ENCODE data around the gene IL1RAP. TPM values are rescaled to one million over a fixed set of nuclear protein-coding genes. Genes with fewer than 3 reads are reported as not detected.
A peak's percentile ranks its signal among the peaks of the same experiment; 100 is the strongest.

The IL1RAP gene
- total RNA-seq, 2 experiments from 2014 or later, result 13.7 to 14.7 TPM

- Mint-ChIP-seq H3K36me3 (ENCODE audit: low read depth) (no peaks in the 10 kb centered on the region), H3K9me3 (no peaks in the 10 kb centered on the region), H3K4me3 (no peak overlapping the region), H3K4me1 (ENCODE audit: low read depth) (peaks cover 22% of the 10 kb centered on the region), H3K27ac (peak overlapping the region; percentile 1), H3K27me3 (no peaks in the 10 kb centered on the region)
- TF ChIP-seq CTCF (IDR thresholded peaks at IDR 0.05), result no peak
- DNase-seq (peak in 4 of 14 experiments; percentile 23 to 68 (median 44)), ATAC-seq (ENCODE audit: poor library complexity) (peak; percentile 67)
- Histone ChIP-seq H3K27me3 (ENCODE audit: control insufficient read depth in 1 of 2, insufficient read depth in 2 of 2, low read length in 2 of 2) (no peaks in the 10 kb centered on the region), H3K36me3 (ENCODE audit: insufficient read depth, low read length) (no peaks in the 10 kb centered on the region), H3K4me3 (ENCODE audit: low read length) (peak overlapping the region; percentile 3), H3K4me1 (ENCODE audit: insufficient read depth, low read length) (peaks cover 10% of the 10 kb centered on the region), H3K9me3 (ENCODE audit: control insufficient read depth in 1 of 2, insufficient read depth in 1 of 2, low read length in 2 of 2) (no peaks in the 10 kb centered on the region), H3K27ac (ENCODE audit: low read depth in 1 of 2, low read length in 2 of 2) (no peak overlapping the region)
- CTCF ChIA-PET, result interaction anchor here (1.4 kb wide), 1 partner anchor 19 kb away, joined by 3 read pairs; no protein-coding TSS in a partner anchor
- intact Hi-C loops (cut with DNase I, micrococcal nuclease), result no loop called here
- POLR2A ChIA-PET, result no interaction called here
Observed at GRCh38 chr3:190585805-190586630, 72.1 kb downstream of the IL1RAP start.

GRCh38 chr3:190586631-190587011, 72.7 kb downstream of the IL1RAP start:
- H3K9me3 Mint-ChIP-seq, result no peaks in the 10 kb centered on the region
- intact Hi-C loops (cut with DNase I, micrococcal nuclease), result no loop called here
- no peaks in the 10 kb centered on the region for H3K36me3 Mint-ChIP-seq (ENCODE audit: low read depth)
- CTCF ChIA-PET, result interaction anchor here (0.6 to 1.4 kb wide), 2 partner anchors 19 to 57 kb away, joined by 3 read pairs; no protein-coding TSS in a partner anchor
- no peaks in the 10 kb centered on the region for H3K9me3 ChIP-seq (ENCODE audit: control insufficient read depth in 1 of 2, insufficient read depth in 1 of 2, low read length in 2 of 2)
- H3K4me1 Mint-ChIP-seq (ENCODE audit: low read depth), result peaks cover 22% of the 10 kb centered on the region
- H3K27ac ChIP-seq (ENCODE audit: low read depth in 1 of 2, low read length in 2 of 2), result no peak overlapping the region
- DNase-seq (peak in 4 of 14 experiments; percentile 6 to 49 (median 21)), ATAC-seq (ENCODE audit: poor library complexity) (peak; percentile 32)
- H3K27me3 ChIP-seq (ENCODE audit: control insufficient read depth in 1 of 2, insufficient read depth in 2 of 2, low read length in 2 of 2), result no peaks in the 10 kb centered on the region
- TF ChIP-seq CTCF (IDR thresholded peaks at IDR 0.05), result no peak
- H3K4me3 Mint-ChIP-seq, result no peak overlapping the region
- H3K27me3 Mint-ChIP-seq, result no peaks in the 10 kb centered on the region
- H3K27ac Mint-ChIP-seq, result peak overlapping the region; percentile 1
- H3K36me3 ChIP-seq (ENCODE audit: insufficient read depth, low read length), result no peaks in the 10 kb centered on the region
- POLR2A ChIA-PET, result no interaction called here
- H3K4me3 ChIP-seq (ENCODE audit: low read length), result peak overlapping the region; percentile 3
- H3K4me1 ChIP-seq (ENCODE audit: insufficient read depth, low read length), result peaks cover 10% of the 10 kb centered on the region

- Histone ChIP-seq H3K27me3 (ENCODE audit: control insufficient read depth in 1 of 2, insufficient read depth in 2 of 2, low read length in 2 of 2) (no peaks in the 10 kb centered on the region), H3K36me3 (ENCODE audit: insufficient read depth, low read length) (no peaks in the 10 kb centered on the region), H3K9me3 (ENCODE audit: control insufficient read depth in 1 of 2, insufficient read depth in 1 of 2, low read length in 2 of 2) (no peaks in the 10 kb centered on the region), H3K4me1 (ENCODE audit: insufficient read depth, low read length) (peaks cover 10% of the 10 kb centered on the region), H3K27ac (ENCODE audit: low read depth in 1 of 2, low read length in 2 of 2) (no peak overlapping the region), H3K4me3 (ENCODE audit: low read length) (no peak overlapping the region)
- Mint-ChIP-seq H3K27me3 (no peaks in the 10 kb centered on the region), H3K27ac (no peak overlapping the region), H3K4me1 (ENCODE audit: low read depth) (peaks cover 22% of the 10 kb centered on the region), H3K4me3 (no peak overlapping the region), H3K36me3 (ENCODE audit: low read depth) (no peaks in the 10 kb centered on the region), H3K9me3 (no peaks in the 10 kb centered on the region)
- intact Hi-C loops (cut with DNase I, micrococcal nuclease), result no loop called here
- ATAC-seq (ENCODE audit: poor library complexity) (no peak), DNase-seq (no peak)
- ChIA-PET POLR2A (no interaction called here), CTCF (no interaction called here)
- TF ChIP-seq CTCF (IDR thresholded peaks at IDR 0.05), result no peak
Observed at GRCh38 chr3:190588570-190588969, 74.7 kb downstream of the IL1RAP start.

Data from CD4-positive, alpha-beta T cell (primary cell).